AG04450 (cell line): ENCODE data around the gene SDR42E2. TPM values are rescaled to one million over a fixed set of nuclear protein-coding genes. Genes with fewer than 3 reads are reported as not detected.

Experiments
- CTCF ChIA-PET: fragments of 300-600, 350-600 bp; formaldehyde crosslinking; extraction: SDS; loops from one replicate; lab custom pipeline; 2022; ENCODE audit warnings: antibody characterized with exemption, inconsistent platforms; lab: Charles Lee
- POLR2A ChIA-PET: fragments of 350-600 bp; formaldehyde crosslinking; extraction: SDS; loops from one replicate; lab custom pipeline; 2021; ENCODE audit warnings: antibody characterized with exemption, inconsistent platforms; lab: Yijun Ruan, JAX
- DNase-seq: peaks from one replicate; pipeline ENCODE4 v3.0.0-alpha.2; 2011; ENCODE audit warnings: low read depth, low spot score
- H3K27ac ChIP-seq: one replicate; pipeline ENCODE4 v1.5.1; 2012; ENCODE audit warnings: low read depth, low read length, control low read depth
- H3K27me3 ChIP-seq: one replicate; pipeline ENCODE4 v1.6.0; 2012; ENCODE audit warnings: low read length; ENCODE audit not compliant: control insufficient read depth, insufficient read depth
- H3K4me3 ChIP-seq: 2 replicates; pipeline ENCODE4 v1.5.1; 2011; ENCODE audit warnings: mild to moderate bottlenecking, low read depth, low read length, control low read depth
- H3K9me3 ChIP-seq: 2 replicates; pipeline ENCODE4 v1.5.1; 2012; ENCODE audit warnings: low read length; ENCODE audit not compliant: control insufficient read depth, insufficient read depth
- polyA plus RNA-seq: library from polyadenylated mRNA; depleted of rRNA; stranded (reverse); fragments of >200 nt; gene quantifications from 2 replicates; pipeline ENCODE4 v1.2.3, GENCODE V29; 2011
- TF ChIP-seq, protein P1 (sequence below): IDR thresholded peaks from 2 replicates; pipeline ENCODE4 v1.5.1; 2011; ENCODE audit warnings: low read depth, low read length, control low read depth, inconsistent platforms

SDR42E2 gene
- polyA plus RNA-seq, 1 experiment, result not detected

DNA sequence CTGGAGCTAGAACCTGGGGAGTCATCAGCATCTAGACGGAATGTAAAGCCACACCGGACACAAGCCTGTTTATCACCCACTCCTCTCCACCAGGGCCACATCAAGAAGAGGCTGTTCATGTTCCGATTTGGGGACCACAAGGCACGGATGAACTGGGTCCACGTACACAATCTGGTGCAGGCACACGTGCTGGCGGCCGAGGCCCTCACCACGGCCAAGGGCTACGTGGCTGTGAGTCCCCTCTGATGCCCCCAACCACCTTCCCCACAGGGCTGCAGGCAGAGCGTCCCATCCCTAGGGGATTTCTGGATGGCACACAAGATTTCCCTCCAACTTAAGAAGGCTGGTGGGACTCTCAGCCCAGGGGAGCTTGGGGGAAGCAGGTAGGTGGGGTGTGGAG lies 19.1 kb downstream of the SDR42E2 start:
- H3K27me3 ChIP-seq, result peaks cover 29% of the 10 kb centered on the region
- no peak for DNase-seq
- ChIA-PET CTCF (interaction anchor here (0.5 to 0.9 kb wide), 3 partner anchors 39 to 169 kb away, joined by 3 to 4 read pairs (median 4); no protein-coding TSS in a partner anchor), POLR2A (no interaction called here)
- H3K9me3 ChIP-seq, result no peaks in the 10 kb centered on the region
- no peak overlapping the region for H3K27ac ChIP-seq
- TF ChIP-seq, protein P1, sequence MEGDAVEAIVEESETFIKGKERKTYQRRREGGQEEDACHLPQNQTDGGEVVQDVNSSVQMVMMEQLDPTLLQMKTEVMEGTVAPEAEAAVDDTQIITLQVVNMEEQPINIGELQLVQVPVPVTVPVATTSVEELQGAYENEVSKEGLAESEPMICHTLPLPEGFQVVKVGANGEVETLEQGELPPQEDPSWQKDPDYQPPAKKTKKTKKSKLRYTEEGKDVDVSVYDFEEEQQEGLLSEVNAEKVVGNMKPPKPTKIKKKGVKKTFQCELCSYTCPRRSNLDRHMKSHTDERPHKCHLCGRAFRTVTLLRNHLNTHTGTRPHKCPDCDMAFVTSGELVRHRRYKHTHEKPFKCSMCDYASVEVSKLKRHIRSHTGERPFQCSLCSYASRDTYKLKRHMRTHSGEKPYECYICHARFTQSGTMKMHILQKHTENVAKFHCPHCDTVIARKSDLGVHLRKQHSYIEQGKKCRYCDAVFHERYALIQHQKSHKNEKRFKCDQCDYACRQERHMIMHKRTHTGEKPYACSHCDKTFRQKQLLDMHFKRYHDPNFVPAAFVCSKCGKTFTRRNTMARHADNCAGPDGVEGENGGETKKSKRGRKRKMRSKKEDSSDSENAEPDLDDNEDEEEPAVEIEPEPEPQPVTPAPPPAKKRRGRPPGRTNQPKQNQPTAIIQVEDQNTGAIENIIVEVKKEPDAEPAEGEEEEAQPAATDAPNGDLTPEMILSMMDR, result no peak
- H3K4me3 ChIP-seq, result no peak overlapping the region

DNA sequence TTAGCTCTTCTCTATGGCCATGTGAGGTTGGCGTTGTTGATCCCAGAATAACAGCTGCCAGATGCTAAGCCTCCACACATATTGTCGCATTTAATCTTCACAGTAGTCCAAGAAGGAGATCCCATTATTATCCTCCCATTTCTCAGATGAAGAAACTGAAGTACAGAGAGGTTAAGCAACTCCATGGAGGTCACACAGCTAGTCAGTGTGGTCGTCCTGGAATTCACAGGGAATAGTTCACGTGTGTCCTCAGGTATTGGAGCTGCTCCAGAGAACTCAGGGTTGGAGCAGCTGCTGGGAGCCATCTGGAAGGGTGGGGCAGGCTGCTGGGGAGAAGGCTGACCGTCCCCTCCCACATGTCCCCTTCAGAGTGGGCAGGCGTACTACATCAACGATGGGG lies 19.5 kb downstream of the SDR42E2 start:
- ChIA-PET CTCF (interaction anchor here (0.6 to 0.9 kb wide), 2 partner anchors 40 to 104 kb away, joined by 3 to 4 read pairs; no protein-coding TSS in a partner anchor), POLR2A (no interaction called here)
- no peak for DNase-seq
- Histone ChIP-seq H3K4me3 (no peak overlapping the region), H3K9me3 (no peaks in the 10 kb centered on the region), H3K27me3 (peaks cover 29% of the 10 kb centered on the region), H3K27ac (no peak overlapping the region)
- TF ChIP-seq, protein P1, result no peak

DNA sequence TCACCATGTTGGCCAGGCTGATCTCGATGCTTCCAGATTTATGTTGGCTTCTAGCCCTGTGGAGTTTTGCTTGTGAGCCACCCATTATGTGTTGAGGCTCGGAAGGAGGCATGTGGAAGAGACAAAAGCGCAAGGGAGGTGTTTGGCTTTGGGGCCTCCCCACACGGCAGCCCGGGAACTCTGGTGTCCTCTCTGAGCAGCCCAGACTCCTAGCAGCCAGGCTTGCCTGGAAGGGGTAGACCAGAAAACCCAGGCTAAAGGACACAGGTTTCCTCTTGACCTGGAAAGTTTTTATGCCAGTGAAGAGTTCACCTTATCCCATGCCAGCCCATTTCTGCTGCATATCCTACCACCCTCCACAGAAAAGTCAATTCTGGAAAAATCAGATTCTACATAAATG lies 21.0 kb downstream of the SDR42E2 start:
- DNase-seq, result no peak
- ChIA-PET CTCF (interaction anchor here (0.7 kb wide), 2 partner anchors 178 to 182 kb away, joined by 4 to 6 read pairs; no protein-coding TSS in a partner anchor), POLR2A (no interaction called here)
- TF ChIP-seq, protein P1, result no peak
- Histone ChIP-seq H3K27me3 (peaks cover 28% of the 10 kb centered on the region), H3K27ac (no peak overlapping the region), H3K9me3 (no peaks in the 10 kb centered on the region), H3K4me3 (no peak overlapping the region)

DNA sequence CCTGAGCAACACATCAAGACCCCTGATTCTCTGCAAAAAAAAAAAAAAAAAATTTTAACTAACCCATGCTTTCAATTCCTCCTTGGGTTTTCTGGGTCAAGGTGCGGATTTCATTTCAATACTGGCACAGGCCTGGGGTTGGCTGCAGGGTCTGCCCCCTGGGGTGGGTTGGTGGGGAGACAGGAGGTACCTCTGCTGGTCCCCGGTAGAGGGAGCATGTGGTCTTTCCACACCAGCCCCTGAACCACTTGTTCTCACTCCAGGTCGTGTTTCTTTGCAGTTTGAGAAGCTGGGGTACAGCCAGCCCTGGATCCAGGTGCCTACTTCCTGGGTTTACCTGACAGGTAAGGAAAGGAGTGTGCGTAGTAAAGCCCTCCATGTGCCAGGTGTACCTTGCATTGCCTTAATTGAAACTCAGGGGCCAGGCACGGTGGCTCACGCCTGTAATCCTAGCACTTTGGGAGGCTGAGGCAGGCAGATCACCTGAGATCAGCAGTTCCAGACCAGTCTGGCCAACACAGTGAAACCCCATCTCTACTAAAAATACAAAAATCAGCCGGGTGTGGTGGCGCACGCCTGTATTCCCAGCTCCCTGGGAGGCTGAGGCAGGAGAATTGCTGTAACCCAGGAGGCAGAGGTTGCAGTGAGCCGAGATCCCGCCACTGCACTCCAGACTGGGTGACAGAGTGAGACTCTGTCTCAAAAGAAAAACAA lies 21.8 kb downstream of the SDR42E2 start:
- DNase-seq, result no peak
- no peaks in the 10 kb centered on the region for H3K9me3 ChIP-seq
- peaks cover 25% of the 10 kb centered on the region for H3K27me3 ChIP-seq
- TF ChIP-seq, protein P1, result peak; percentile 43
- no peak overlapping the region for H3K4me3 ChIP-seq
- ChIA-PET POLR2A (no interaction called here), CTCF (interaction anchor here (0.7 kb wide), 3 partner anchors 178 to 1313 kb away, joined by 3 to 6 read pairs (median 4); no protein-coding TSS in a partner anchor)
- H3K27ac ChIP-seq, result no peak overlapping the region

DNA sequence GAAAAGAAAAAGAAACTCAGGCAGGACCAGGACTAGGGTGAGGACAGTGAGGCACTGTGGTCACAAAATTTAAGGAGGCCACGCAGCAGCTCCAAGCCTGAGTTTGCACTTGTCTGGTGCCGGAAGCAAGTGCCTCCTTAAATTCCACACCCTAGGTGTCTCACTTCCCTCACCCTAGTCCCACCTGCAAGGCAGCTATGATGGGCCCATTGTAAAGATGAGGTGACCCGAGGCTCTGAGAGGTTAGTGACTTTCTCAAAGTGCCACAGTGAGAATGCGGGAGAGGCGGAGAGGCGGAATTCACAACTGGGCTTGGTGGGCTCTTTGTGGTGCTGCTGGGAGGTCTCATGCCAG lies 22.3 kb downstream of the SDR42E2 start:
- TF ChIP-seq, protein P1, result no peak
- DNase-seq, result no peak
- ChIA-PET CTCF (no interaction called here), POLR2A (no interaction called here)
- Histone ChIP-seq H3K27ac (no peak overlapping the region), H3K9me3 (no peaks in the 10 kb centered on the region), H3K4me3 (no peak overlapping the region), H3K27me3 (peaks cover 25% of the 10 kb centered on the region)
